GM04503 (cell line): ENCODE data around the gene HLA-DMA.
A peak's percentile ranks its signal among the peaks of the same experiment; 100 is the strongest.

ENCODE experiments used
- DNase-seq: peaks from one replicate; pipeline ENCODE4 v3.0.0-alpha.2; 2012; ENCODE audit warnings: low read depth

HLA-DMA gene

DNA sequence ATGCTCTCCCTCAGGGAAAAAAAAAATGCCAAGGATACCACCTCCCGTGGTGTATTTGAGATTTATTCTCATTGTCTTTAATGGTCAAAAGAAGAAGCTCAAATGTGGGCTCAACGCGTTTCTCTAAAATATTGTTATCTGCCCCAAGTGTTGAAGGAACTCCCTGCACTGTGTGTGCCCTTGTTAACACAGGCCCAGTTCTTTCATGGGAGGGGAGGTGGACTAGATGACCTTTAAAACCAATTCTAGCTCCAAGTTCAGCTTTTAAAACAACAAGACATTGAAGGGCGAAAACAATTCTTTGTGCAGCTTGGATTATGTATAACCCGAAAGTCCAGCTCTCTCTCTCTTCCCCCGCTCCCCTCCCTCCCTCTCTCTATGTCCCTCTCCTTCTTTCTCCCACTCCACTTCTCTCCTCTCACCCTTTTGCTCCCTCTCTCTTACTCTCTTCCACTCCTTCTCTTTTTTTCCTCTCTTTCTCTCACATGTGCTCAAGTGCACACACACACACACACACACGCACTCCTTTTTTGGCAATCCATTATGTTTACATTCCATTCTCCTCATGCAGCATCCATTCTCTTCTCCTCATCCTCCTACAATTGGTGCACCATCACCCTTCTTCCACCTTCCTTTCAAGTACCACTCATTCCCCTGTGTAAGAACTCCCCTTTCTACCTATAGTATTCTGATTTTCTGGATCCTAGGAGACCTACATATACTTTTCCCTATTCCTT, 20.6 kb downstream of the HLA-DMA start:
- DNase-seq: peak; percentile 33

DNA sequence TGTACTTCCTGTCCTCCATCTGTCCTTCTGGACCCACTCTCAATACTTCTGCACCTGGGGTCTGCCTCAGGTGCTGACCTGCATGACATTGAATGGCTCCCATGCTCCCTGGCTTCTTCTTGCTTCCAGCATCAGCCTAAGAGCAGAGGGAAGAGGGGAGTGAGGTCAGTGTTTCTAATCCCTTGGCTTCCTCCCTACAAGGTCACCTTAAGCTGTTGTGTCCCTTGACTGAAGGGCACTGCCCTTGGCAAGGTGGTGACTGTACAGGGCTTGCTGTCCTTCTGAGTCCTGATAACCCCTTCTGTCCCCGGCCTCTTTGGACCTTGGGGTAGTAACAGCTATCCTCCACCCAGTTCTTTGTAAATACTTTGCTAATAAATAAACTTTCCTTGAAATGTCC, 21.7 kb downstream of the HLA-DMA start:
- DNase-seq: no peak

DNA sequence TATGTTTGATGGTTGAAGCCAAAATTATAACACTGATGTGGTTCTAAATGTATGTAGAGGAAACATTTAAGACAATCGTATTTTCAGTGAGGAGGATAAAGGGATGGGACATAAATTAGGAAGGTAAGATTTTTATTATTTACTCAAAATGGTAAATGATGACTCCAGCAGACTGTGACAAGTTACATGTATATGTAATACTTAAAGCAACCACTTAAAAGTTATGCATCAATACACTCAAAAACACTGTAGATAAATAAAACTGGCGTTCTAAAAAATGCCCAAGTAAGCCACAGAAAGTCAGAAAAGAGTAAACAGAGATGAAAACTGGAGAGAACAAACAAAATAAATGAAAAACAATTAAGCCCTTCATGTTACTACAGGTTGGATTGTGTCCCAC, 30.8 kb downstream of the HLA-DMA start:
- DNase-seq: no peak

DNA sequence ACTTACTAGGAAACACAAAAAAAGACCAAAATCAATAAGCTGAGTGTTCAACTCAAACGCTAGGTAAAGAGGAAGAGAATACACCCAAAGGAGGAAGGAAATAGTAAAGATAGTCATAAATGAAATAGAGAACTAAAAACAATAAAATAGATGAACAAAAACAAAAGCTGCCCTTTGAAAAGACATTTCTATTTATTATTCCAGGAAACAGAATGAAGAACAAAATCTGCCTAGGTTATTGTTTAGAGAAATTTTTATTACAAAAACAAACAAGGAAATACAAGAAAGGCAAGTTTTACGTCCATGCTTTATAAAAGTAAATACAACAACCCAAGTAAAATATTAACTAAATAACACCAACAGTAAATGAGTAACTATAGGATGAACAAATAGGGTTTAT, 32.2 kb downstream of the HLA-DMA start:
- no peak for DNase-seq

DNA sequence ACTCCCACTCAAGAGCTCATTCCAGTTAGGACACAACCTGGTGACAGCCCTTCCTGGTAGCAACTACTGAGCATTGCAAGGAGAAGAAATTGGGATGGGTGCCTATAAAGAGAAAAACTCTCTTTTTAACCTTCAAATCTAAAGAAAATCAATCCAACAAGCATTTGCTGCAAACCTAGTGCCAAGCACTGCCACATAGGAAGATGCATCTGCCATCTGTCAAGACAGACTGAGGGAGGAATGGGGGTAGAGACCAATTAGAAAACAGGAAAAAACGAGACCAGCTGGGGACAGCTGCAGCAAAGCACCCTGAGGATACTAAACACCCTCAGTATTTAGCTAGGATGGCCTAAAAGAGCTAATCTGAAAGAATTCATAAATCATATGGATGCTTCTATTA, 39.9 kb downstream of the HLA-DMA start:
- no peak for DNase-seq

DNA sequence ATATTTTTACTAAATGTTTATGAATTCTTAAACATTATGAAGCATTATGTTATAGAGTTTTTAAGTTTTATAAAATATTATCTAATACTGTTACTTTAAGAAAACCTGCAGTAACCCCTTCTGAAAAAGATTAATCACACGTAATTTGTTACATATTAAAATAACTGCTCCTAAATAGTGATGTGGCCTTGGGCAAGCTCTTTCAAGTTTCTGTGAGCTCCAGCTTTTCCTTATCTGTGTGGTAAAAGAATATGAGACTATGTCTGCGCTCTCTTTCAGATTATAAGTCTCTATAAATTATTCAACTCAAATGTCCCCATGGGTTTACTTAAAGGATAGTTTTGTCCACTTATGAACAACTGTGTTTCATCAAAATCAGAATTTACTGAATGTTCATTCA, 44.0 kb downstream of the HLA-DMA start:
- DNase-seq: no peak

DNA sequence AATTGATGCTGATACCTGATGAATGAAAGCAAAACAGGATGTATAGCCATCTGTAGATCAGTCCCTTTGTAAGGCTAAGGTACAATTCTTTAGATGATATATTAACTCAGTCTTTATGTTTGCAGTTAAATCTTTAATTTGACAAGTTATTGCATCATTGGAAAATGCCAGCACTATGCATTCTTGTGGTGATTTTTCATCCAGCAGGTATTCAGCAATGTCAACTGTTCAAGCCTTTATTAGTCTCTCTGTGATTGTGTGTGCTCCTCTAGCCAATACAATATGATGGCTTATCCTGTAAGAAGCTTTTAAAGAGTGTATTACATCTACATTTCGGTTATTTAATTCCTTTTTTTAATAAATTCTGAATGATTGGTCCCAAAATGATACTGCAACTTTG, 46.4 kb downstream of the HLA-DMA start:
- peak; percentile 27 for DNase-seq

DNA sequence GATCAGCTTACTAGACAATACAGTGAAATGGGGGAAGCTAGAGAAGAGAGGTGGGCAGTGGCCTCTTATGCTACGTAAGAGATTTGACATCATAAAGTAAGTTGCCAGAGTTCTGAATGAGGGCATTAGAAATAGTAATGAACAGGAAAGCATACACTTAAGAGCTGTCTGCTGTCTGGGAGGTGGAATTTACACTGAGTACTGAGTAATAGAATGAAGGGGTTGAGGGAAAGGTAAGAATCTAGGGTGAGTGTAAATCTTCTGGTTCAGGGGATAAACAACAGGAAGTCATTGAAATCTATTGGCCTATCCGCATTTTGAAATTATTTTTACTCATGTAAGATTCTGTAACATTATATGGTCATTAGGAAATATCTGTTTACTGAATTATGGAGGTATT, 47.8 kb downstream of the HLA-DMA start:
- DNase-seq: no peak

DNA sequence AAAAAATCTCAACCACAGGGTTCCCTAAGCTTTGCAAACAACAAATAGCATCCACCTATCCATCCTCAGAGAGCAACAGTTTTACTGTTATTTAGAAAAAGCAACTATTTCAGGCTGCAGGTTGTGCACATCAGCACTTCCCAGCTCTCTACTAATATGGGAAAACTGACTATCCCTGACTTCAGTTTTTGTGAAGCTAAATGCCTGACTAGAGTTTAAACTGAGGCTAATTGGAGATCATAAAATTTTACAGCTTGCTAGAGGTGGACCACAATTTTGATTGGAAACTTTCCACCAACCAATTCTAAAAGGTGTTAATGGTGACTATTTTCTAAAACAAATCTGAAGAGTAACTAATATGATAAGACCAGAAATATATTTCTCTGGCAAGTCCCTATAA, 48.9 kb downstream of the HLA-DMA start:
- DNase-seq: no peak
